GM12878 (cell line): ENCODE measurements around the gene PRAF2. TPM values are rescaled to one million over a fixed set of nuclear protein-coding genes. Genes with fewer than 3 reads are reported as not detected.

Experiments
- ASH2L ChIP-seq: fragments of 300-600, 200-600 bp; sonication (generic); IDR thresholded peaks from 2 replicates; pipeline ENCODE4 v1.6.1; 2017; ENCODE audit warnings: low read depth, mild to moderate bottlenecking, borderline replicate concordance
- BCL3 ChIP-seq: IDR thresholded peaks from 2 replicates; pipeline ENCODE4 v1.6.1; 2011; ENCODE audit warnings: borderline replicate concordance, low read depth, mild to moderate bottlenecking, moderate library complexity, low read length; ENCODE audit not compliant: insufficient read depth, poor library complexity, severe bottlenecking
- CBX5 ChIP-seq: sonication (generic); IDR thresholded peaks from 2 replicates; pipeline ENCODE4 v1.6.1; 2016; ENCODE audit warnings: low read depth, moderate library complexity, mild to moderate bottlenecking, inconsistent platforms
- CHD2 ChIP-seq: IDR thresholded peaks from 2 replicates; pipeline ENCODE4 v1.6.1; 2011; ENCODE audit warnings: low read depth, low read length, improper control_type of control experiment, borderline replicate concordance
- CREB1 ChIP-seq: IDR thresholded peaks from 2 replicates; pipeline ENCODE4 v1.6.1; 2012; ENCODE audit warnings: low read depth, mild to moderate bottlenecking, inconsistent platforms
- HCFC1 ChIP-seq: fragments of 150-350 bp; IDR thresholded peaks from 2 replicates; pipeline ENCODE4 v1.6.1; 2014; ENCODE audit warnings: low read length
- HDAC6 ChIP-seq: fragments of 200-600 bp; sonication (generic); IDR thresholded peaks from one replicate; pipeline ENCODE4 v1.8.0; 2017; ENCODE audit warnings: antibody characterized with exemption; ENCODE audit not compliant: unreplicated experiment
- IRF3 ChIP-seq: fragments of 450-650 bp; IDR thresholded peaks from 2 replicates; pipeline ENCODE4 v1.6.1; 2014; ENCODE audit warnings: mild to moderate bottlenecking
- IRF5 ChIP-seq: fragments of 450-650 bp; IDR thresholded peaks from 2 replicates; pipeline ENCODE4 v1.6.1; 2017; ENCODE audit warnings: borderline replicate concordance
- LARP7 ChIP-seq: fragments of 450-650 bp; IDR thresholded peaks from 2 replicates; pipeline ENCODE4 v1.6.1; 2017; ENCODE audit warnings: mild to moderate bottlenecking
- MLLT1 ChIP-seq: fragments of 450-650 bp; IDR thresholded peaks from 2 replicates; pipeline ENCODE4 v1.6.1; 2016; ENCODE audit warnings: mild to moderate bottlenecking
- MYC ChIP-seq: IDR thresholded peaks from 2 replicates; pipeline ENCODE4 v1.6.1; 2011; ENCODE audit warnings: mild to moderate bottlenecking, low read length, moderate library complexity, inconsistent platforms; ENCODE audit not compliant: insufficient read depth, insufficient replicate concordance, insufficient read length, severe bottlenecking
- NFYB ChIP-seq: IDR thresholded peaks from 2 replicates; pipeline ENCODE4 v1.6.1; 2011; ENCODE audit warnings: low read depth, mild to moderate bottlenecking, low read length, improper control_type of control experiment, moderate library complexity; ENCODE audit not compliant: insufficient read depth
- NR2C1 ChIP-seq: fragments of 450-650 bp; IDR thresholded peaks from 2 replicates; pipeline ENCODE4 v1.6.1; 2017; ENCODE audit warnings: antibody characterized with exemption, mild to moderate bottlenecking, moderate library complexity
- NR2F1 ChIP-seq: fragments of 450-650 bp; conservative IDR thresholded peaks from 2 replicates; pipeline ENCODE4 v1.6.1; 2017; ENCODE audit warnings: mild to moderate bottlenecking
- POLR2AphosphoS2 ChIP-seq: IDR thresholded peaks from 2 replicates; pipeline ENCODE4 v1.6.1; 2011; ENCODE audit warnings: low read depth, mild to moderate bottlenecking, low read length, improper control_type of control experiment, moderate library complexity
- RAD21 ChIP-seq: IDR thresholded peaks from 2 replicates; pipeline ENCODE4 v1.6.1; 2011; ENCODE audit warnings: mild to moderate bottlenecking, low read depth, low read length, moderate library complexity; ENCODE audit not compliant: insufficient read depth
- RBBP5 ChIP-seq: fragments of 200-600 bp; sonication (generic); conservative IDR thresholded peaks from 2 replicates; pipeline ENCODE4 v1.6.1; 2016
- SIX5 ChIP-seq: IDR thresholded peaks from 2 replicates; pipeline ENCODE4 v1.6.1; 2011; ENCODE audit warnings: mild to moderate bottlenecking, low read depth, low read length, moderate library complexity; ENCODE audit not compliant: severe bottlenecking
- SMARCA5 ChIP-seq: fragments of 450-650 bp; IDR thresholded peaks from 2 replicates; pipeline ENCODE4 v1.6.1; 2017; ENCODE audit warnings: mild to moderate bottlenecking
- SP1 ChIP-seq: IDR thresholded peaks from one replicate; pipeline ENCODE4 v1.6.1; 2011; ENCODE audit warnings: low read depth, low read length
- SRF ChIP-seq, 2 experiments: IDR thresholded peaks; 2 replicates each; pipeline ENCODE4 v1.6.1; 2011; ENCODE audit warnings: low read depth in 2 of 2, low read length in 2 of 2, mild to moderate bottlenecking in 1 of 2, moderate library complexity in 1 of 2
- TCF12 ChIP-seq: IDR thresholded peaks from 2 replicates; pipeline ENCODE4 v1.6.1; 2011; ENCODE audit warnings: low read depth, mild to moderate bottlenecking, low read length
- YY1 ChIP-seq: IDR thresholded peaks from 2 replicates; pipeline ENCODE4 v1.6.1; 2011; ENCODE audit warnings: low read depth, mild to moderate bottlenecking, low read length
- ZBED1 ChIP-seq: IDR thresholded peaks from 2 replicates; pipeline ENCODE4 v1.6.1; 2016; ENCODE audit warnings: borderline replicate concordance
- ZNF207 ChIP-seq: fragments of 450-650 bp; IDR thresholded peaks from 2 replicates; pipeline ENCODE4 v1.6.1; 2014; ENCODE audit warnings: antibody characterized with exemption, mild to moderate bottlenecking, borderline replicate concordance
- ZNF217 ChIP-seq: fragments of 450-650 bp; IDR thresholded peaks from 2 replicates; pipeline ENCODE4 v1.6.1; 2017; ENCODE audit warnings: antibody characterized with exemption, mild to moderate bottlenecking
- ZZZ3 ChIP-seq: IDR thresholded peaks from 2 replicates; pipeline ENCODE4 v1.6.1; 2011; ENCODE audit warnings: low read depth; ENCODE audit not compliant: control insufficient read depth, insufficient read length
- polyA plus RNA-seq, 11 experiments: library from polyadenylated mRNA; depleted of rRNA in 4 of 11; unstranded in 6 of 11; stranded (reverse) in 5 of 11; fragments of >200 nt; fragmentation: Nextera tagmentation in 4 of 11; fragmentation: Illumina TruSeq in 1 of 11; extraction: Ambion mirVana in 4 of 11; extraction: Trizol in 1 of 11; gene quantifications; 1 replicate in 1 of 11; 2 replicates in 10 of 11; pipeline versions ENCODE4 v1.2.1 to v1.2.3, GENCODE V29; 2011 to 2016; ENCODE audit warnings: inconsistent platforms in 2 of 11, missing spikeins in 2 of 11, low read depth in 1 of 11
- total RNA-seq, 4 experiments: library from RNA; depleted of rRNA in 3 of 4; stranded (reverse); fragments of >200 nt in 3 of 4; fragmentation: Illumina TruSeq in 1 of 4; extraction: Trizol in 1 of 4; gene quantifications; 2 replicates each; pipeline versions ENCODE4 v1.2.1 to v1.2.3, GENCODE V29; 2013 to 2021

The PRAF2 gene
- total and polyA plus RNA-seq, 10 of the 15 experiments (the other 5 are each of a cell fraction or from before 2014, with no cell fraction given): 0.80 to 16.7 (median 7.0) TPM

DNA sequence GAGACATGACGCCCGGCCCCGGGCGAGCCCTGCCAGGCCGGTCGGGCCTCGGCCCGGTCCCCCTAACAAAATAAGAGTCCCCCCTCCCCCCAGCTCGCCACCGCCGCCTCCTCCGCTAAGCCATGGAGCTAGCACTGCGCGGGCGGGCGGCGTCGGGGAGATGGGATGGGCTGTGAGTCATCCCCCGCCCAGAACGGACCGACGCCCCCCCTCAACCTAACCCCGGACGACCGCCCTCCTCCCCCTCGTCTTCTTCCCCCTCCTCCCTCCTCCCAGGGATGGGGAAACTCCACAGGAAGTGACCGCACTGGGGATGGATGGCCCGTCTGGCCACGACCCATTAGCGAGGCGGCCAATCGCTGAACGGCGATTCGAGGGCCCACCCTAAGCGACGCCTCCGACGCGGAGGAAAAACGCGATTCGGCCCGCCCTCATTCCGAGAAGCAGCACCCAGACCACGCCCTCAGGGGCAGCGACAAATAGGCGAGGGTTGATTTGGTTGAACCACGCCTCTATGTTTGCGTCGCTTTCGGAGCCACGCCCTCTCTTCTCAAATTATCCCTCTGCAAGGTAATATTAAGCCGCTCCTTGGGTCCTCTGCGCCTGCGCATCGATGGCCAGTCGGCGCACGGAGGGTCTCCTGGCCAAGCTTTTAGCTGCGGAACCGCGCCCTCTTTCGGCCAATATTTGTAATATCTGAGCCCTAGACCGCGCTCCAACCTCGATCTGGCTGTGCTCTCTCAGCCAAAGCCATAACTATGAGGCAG, 30.4 kb downstream of the PRAF2 start, which contains the start of gene TFE3 (continued):
- TF ChIP-seq MYC (no peak), ASH2L (no peak), CREB1 (peak; percentile 86), SRF (IDR thresholded peaks at IDR 0.05; ENCODE audit: low read depth in 2 of 2, low read length in 2 of 2) (no peak), IRF3 (no peak), SP1 (peak; percentile 73), SMARCA5 (no peak; the same call in 1 of the 2 replicates), IRF5 (no peak), ZNF207 (no peak), RBBP5 (no peak), BCL3 (no peak), CHD2 (no peak), ZBED1 (no peak), CBX5 (0 out of 2 replicates have a peak, but pooled peaks have one; percentile 60), POLR2AphosphoS2 (no peak), NR2C1 (no peak), LARP7 (no peak), ZNF217 (no peak), HCFC1 (no peak), SIX5 (no peak), ZZZ3 (no peak), YY1 (peak; percentile 26; the same call in 1 of the 2 replicates), MLLT1 (no peak), RAD21 (peak; percentile 67), HDAC6 (no peak), NFYB (peak; percentile 39; the same call in 1 of the 2 replicates), TCF12 (no peak), NR2F1 (no peak)
